GM18526 (cell line): ENCODE results near the gene LRP1.
A peak's percentile ranks its signal among the peaks of the same experiment; 100 is the strongest.

Experiments used
- POLR2A ChIP-seq: IDR thresholded peaks from 3 replicates; pipeline ENCODE4 v1.6.1; 2011; ENCODE audit not compliant: insufficient read length; ENCODE audit errors: extremely low read depth

LRP1 gene

DNA sequence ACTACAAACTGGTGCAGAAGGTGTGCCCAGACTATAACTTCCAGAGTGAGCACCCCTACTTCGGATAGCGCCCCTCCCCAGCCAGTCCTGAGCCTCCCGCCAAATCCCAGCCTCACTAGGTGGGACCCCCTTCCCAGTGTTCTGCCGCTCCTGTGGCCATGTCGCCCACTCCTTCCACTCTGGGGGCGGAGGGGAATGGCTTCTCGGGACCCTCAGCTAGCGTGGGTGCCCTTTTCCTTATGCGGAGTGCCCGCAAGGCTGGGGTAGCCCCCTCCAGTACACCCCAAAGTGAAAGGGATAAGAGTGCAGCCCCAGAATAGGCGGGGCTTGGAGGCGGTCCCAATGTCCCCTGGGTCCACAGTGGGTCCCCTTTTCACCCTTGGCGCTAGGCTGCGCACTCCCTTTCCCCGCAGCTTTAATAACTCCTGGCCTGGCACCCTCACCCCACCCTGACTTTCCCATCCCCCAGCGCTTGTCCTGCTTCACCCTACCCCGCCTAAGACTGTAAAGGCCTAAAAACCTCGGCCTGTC is 97.5 kb downstream of the LRP1 start:
- TF ChIP-seq POLR2A, result no peak

- no peak for TF ChIP-seq POLR2A
These were observed 98.5 kb downstream of the LRP1 start for GRCh38 chr12:57226588-57227314.

DNA sequence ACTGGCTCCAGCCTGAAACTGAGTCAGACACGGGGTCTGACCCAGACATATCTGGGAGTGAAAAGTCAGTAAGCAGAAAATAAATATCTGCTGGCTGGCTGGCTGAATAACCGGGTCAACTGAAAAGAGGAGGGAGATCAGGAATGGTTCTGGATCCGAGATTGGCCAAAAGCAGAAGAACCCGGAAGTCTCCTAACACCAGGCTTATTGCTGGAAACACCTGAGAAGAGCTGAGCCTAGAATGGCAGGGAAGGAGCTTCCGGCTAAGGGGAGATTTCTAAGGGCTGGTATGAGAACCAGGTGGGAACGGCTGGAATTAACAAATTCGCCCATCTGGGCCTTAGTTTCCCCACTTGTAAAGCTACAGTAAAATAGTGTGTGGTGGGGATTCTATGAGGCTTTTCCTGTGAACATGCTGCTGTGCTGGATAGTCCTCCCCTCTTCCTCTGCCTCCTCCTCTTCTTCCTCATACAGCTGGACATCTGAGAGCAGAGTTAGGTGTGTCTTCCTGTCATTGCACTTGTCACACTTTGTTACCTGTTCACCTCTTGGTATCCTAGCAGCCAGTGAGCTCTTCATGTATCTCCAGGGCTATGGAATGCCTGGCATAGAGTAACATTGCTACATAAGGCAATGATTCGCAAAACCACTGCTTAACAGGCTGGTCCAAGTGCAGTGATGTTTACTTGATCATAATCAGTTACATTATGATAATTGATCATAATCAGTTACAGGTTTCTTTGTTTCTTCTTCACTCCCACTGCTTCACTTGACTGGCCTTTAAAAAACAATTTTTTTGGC is 99.2 kb downstream of the LRP1 start:
- TF ChIP-seq POLR2A, result no peak

DNA sequence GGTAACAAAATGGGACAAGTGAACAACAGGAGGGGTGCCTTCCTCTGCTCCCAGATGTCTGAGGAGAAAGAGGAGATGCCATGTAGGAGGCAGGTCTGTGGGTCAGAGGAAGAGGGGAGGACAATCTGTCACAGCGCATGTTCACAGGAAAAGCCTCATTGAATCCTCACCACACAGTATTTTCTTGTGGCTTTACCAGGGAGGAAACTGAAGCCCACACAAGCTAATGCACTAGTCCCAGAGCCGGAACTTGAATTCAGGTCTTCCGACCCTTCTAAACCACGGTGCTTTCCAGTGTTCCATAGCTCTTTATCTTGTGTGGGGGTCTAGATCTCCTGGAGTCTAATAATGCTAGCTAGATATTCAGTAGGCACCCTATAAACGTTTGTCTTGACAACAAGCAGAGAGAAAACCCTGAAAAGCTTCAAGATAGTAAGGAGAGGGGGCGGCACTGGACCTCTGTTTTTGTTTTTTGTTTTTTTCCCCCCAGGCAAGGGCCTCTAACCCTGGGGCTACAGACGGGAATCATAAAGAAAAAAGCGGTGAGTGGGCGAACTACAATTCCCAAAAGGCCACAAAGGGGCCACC is 100.9 kb downstream of the LRP1 start:
- TF ChIP-seq POLR2A, result no peak

DNA sequence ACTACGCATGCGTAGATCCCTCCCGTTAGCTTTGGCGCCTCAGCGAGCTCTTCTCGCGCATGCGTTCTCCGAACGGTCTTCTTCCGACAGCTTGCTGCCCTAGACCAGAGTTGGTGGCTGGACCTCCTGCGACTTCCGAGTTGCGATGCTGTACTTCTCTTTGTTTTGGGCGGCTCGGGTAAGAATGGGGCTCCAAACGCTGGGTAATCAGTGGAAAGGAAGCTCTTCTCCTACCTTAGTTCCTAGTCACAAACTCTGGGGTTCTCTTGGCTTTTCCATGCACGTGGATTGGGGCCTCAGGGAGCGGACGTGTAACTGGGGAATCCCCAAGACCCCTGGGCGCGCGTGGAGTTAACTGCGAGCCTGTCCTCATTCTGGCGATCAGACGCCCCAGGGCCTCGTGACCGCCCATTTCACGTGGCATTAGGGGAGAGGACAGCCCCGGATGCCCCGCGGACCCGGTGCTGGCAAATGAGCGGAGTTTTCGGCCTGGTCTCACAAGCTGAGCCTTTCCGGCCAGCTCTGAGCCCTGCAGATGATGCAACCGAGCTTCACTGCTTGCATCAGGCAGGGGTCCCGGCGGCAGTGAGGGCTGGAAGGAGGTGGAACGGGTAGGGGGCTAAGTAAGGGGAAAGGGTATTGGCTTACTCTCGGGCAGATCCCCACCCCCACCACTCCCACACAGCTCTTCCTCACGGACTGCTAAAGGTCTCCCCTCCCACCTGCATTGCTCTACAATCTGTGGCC is 101.5 kb downstream of the LRP1 start, which contains the start of gene SHMT2:
TSS of gene SHMT2 (plus strand) at position 78 of the 747 bp plus-strand sequence. CDS start at position 146, 68 bp downstream.
- peak; percentile 61 for TF ChIP-seq POLR2A

DNA sequence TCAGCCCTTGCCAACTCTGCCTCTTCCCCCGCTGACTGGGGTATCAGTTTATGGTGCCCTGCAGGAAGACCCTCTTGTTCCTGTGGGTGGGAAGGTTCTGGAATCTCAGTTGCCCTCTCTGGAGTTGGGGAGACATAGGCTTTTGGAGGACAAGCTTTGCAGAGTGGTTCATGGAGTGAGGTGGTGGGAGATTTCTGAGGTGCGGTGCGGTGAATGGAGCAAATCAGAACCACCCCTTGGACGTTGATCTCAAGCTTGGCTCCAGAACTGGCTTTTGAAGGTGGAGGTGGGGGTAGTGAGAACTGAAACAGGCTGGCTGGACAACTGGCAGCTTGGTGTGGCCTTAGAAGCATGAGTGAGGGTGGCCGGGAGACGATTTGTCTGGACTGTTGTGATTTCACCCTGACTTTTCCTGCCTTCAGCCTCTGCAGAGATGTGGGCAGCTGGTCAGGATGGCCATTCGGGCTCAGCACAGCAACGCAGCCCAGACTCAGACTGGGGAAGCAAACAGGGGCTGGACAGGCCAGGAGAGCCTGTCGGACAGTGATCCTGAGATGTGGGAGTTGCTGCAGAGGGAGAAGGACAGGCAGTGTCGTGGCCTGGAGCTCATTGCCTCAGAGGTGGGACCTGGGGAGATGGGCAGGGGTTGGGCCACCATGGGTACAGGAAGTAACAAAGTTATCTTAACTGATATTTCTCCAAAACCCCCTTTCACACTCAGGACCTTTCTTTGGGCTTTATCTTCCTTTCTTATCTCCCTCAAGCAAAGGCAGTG is 102.3 kb downstream of the LRP1 start:
- TF ChIP-seq POLR2A, result no peak

- no peak for TF ChIP-seq POLR2A
These were observed 103.2 kb downstream of the LRP1 start for GRCh38 chr12:57231276-57232021.

- TF ChIP-seq POLR2A, result no peak
These were observed 104.0 kb downstream of the LRP1 start for GRCh38 chr12:57232156-57232756.

GRCh38 chr12:57233357-57234232 is 105.3 kb downstream of the LRP1 start:
- no peak for TF ChIP-seq POLR2A

GRCh38 chr12:57234233-57234570 is 105.9 kb downstream of the LRP1 start:
- no peak for TF ChIP-seq POLR2A

DNA sequence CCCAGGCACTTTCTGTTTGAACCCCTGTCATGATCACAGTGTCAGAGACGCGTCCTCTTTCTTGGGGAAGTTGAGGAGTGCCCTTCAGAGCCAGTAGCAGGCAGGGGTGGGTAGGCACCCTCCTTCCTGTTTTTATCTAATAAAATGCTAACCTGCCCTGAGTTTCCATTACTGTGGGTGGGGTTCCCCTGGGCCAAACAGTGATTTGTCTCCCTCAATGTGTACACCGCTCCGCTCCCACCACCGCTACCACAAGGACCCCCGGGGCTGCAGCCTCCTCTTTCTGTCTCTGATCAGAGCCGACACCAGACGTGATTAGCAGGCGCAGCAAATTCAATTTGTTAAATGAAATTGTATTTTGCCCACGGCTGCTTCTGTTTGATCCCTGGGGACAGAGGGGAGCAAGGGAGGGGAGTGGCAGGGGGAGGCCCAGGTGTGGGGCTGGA is 106.3 kb downstream of the LRP1 start:
- no peak for TF ChIP-seq POLR2A

DNA sequence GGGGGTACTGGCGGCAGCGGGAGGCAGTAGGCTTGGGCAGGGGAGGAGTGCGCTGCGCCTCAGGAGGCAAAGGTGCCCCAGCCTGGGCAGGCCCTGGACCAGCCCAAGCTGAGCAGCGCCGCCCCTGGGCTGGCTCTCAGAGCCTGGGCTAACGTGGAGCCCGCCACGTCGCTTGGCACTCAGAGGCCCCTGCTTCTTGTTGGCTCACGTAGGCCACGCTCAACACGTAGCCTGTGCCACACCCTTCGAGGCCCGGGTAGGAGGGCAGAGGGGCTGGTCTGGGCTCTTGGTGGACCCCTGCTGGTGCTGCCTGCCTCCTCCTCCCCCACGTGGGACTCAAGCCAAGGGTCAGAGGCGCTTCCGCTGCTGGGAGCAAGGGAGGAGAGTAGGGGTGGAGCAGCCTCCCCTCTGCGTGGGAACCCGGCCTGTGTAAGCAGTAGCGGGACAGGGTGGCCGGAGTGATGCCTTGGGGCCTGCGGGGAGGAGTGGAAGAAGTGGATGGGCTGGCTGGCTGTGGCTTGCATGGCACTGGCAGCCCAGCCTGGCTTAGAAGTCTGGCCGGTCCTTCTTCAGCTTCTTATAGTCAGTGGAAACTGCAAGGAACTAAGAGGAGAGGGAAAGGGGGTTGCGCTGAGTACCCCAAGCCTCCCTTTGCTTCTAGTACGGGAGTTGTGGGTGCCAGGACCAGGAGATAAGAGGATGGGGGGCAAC is 106.9 kb downstream of the LRP1 start:
- no peak for TF ChIP-seq POLR2A
